Measurements from ENCODE around the gene IST1.

The IST1 gene

GRCh38 chr16:71916397-71916920 is 21.1 kb downstream of the IST1 start:
- ATAC-seq = no peak
- TF ChIP-seq BACH2 (CRISPR knock-in tag; IDR thresholded peaks at IDR 0.05; ENCODE audit: borderline replicate concordance) = no peak
- no peak for TF ChIP-seq CSDC2 (CRISPR knock-in tag; IDR thresholded peaks at IDR 0.05)
- no peak for TF ChIP-seq TCF4 (CRISPR knock-in tag; IDR thresholded peaks at IDR 0.05; ENCODE audit: borderline replicate concordance)
- TF ChIP-seq ZFP30 (CRISPR knock-in tag; IDR thresholded peaks at IDR 0.05) = no peak
- no peak for TF ChIP-seq ARNTL (CRISPR knock-in tag; IDR thresholded peaks at IDR 0.05; ENCODE audit: borderline replicate concordance, low read depth)
- TF ChIP-seq ZNF565 (CRISPR knock-in tag; conservative IDR thresholded peaks at IDR 0.05; ENCODE audit: low read depth) = no peak
- TF ChIP-seq POU6F1 (CRISPR knock-in tag; IDR thresholded peaks at IDR 0.05; ENCODE audit: borderline replicate concordance, low read depth) = no peak
- TF ChIP-seq ZC3H10 (CRISPR knock-in tag; IDR thresholded peaks at IDR 0.05) = no peak
- no peak for TF ChIP-seq ZNF8 (CRISPR knock-in tag; IDR thresholded peaks at IDR 0.05)
- TF ChIP-seq ESRRG (CRISPR knock-in tag; IDR thresholded peaks at IDR 0.05) = no peak
- no peak for TF ChIP-seq PPARA (CRISPR knock-in tag; IDR thresholded peaks at IDR 0.05; ENCODE audit: borderline replicate concordance)
- TF ChIP-seq ZFP3 (CRISPR knock-in tag; IDR thresholded peaks at IDR 0.05) = no peak
- no peak for TF ChIP-seq CSRNP3 (CRISPR knock-in tag; IDR thresholded peaks at IDR 0.05)
- no peak for TF ChIP-seq RARB (CRISPR knock-in tag; IDR thresholded peaks at IDR 0.05)
- TF ChIP-seq TOX (CRISPR knock-in tag; IDR thresholded peaks at IDR 0.05; ENCODE audit: borderline replicate concordance) = no peak
- no peak for TF ChIP-seq PATZ1 (CRISPR knock-in tag; IDR thresholded peaks at IDR 0.05; ENCODE audit: borderline replicate concordance)
- no peak for TF ChIP-seq CREB5 (CRISPR knock-in tag; IDR thresholded peaks at IDR 0.05; ENCODE audit: low read depth)

GRCh38 chr16:71917900-71918299 is 22.6 kb downstream of the IST1 start:
- TF ChIP-seq ZFP30 (CRISPR knock-in tag; IDR thresholded peaks at IDR 0.05) (no peak), PPARA (CRISPR knock-in tag; IDR thresholded peaks at IDR 0.05; ENCODE audit: borderline replicate concordance) (no peak)
- peak; percentile 93 for ATAC-seq

- ATAC-seq = no peak
- TF ChIP-seq CSRNP3 (CRISPR knock-in tag; IDR thresholded peaks at IDR 0.05) (no peak), TCF4 (CRISPR knock-in tag; IDR thresholded peaks at IDR 0.05; ENCODE audit: borderline replicate concordance) (no peak)
Measured at GRCh38 chr16:71919035-71919434, 23.7 kb downstream of the IST1 start.

GRCh38 chr16:71920658-71921057 is 25.3 kb downstream of the IST1 start:
- no peak for ATAC-seq
- no peak for TF ChIP-seq GLIS3 (CRISPR knock-in tag; IDR thresholded peaks at IDR 0.05)
- TF ChIP-seq ZFP3 (CRISPR knock-in tag; IDR thresholded peaks at IDR 0.05) = no peak
- TF ChIP-seq ESRRG (CRISPR knock-in tag; IDR thresholded peaks at IDR 0.05) = no peak
- TF ChIP-seq OSR1 (CRISPR knock-in tag; IDR thresholded peaks at IDR 0.05) = no peak
- TF ChIP-seq ARNTL (CRISPR knock-in tag; IDR thresholded peaks at IDR 0.05; ENCODE audit: borderline replicate concordance, low read depth) = no peak
- no peak for TF ChIP-seq TSHZ2 (CRISPR knock-in tag; IDR thresholded peaks at IDR 0.05)
- TF ChIP-seq TOX (CRISPR knock-in tag; IDR thresholded peaks at IDR 0.05; ENCODE audit: borderline replicate concordance) = no peak
- TF ChIP-seq PPARA (CRISPR knock-in tag; IDR thresholded peaks at IDR 0.05; ENCODE audit: borderline replicate concordance) = no peak
- TF ChIP-seq CSDC2 (CRISPR knock-in tag; IDR thresholded peaks at IDR 0.05) = no peak
- no peak for TF ChIP-seq ZNF565 (CRISPR knock-in tag; conservative IDR thresholded peaks at IDR 0.05; ENCODE audit: low read depth)
- TF ChIP-seq POU6F1 (CRISPR knock-in tag; IDR thresholded peaks at IDR 0.05; ENCODE audit: borderline replicate concordance, low read depth) = no peak
- TF ChIP-seq RARB (CRISPR knock-in tag; IDR thresholded peaks at IDR 0.05) = no peak
- TF ChIP-seq ZFP30 (CRISPR knock-in tag; IDR thresholded peaks at IDR 0.05) = no peak
- TF ChIP-seq ZNF8 (CRISPR knock-in tag; IDR thresholded peaks at IDR 0.05) = no peak
